GM21381 (cell line): ENCODE data around the gene CPNE5.
"Not testable (repeated sequence)": the region's sequence is repeated elsewhere in the genome, so short reads cannot be mapped to it uniquely, and the experiment has no call there.

ENCODE experiments used
- ATAC-seq: cut with Tn5 transposase; IDR thresholded peaks from one replicate; pipeline ENCODE4 v1.9.1; 2021; ENCODE audit warnings: mild to moderate bottlenecking, moderate library complexity; ENCODE audit not compliant: unreplicated experiment

Gene CPNE5

DNA sequence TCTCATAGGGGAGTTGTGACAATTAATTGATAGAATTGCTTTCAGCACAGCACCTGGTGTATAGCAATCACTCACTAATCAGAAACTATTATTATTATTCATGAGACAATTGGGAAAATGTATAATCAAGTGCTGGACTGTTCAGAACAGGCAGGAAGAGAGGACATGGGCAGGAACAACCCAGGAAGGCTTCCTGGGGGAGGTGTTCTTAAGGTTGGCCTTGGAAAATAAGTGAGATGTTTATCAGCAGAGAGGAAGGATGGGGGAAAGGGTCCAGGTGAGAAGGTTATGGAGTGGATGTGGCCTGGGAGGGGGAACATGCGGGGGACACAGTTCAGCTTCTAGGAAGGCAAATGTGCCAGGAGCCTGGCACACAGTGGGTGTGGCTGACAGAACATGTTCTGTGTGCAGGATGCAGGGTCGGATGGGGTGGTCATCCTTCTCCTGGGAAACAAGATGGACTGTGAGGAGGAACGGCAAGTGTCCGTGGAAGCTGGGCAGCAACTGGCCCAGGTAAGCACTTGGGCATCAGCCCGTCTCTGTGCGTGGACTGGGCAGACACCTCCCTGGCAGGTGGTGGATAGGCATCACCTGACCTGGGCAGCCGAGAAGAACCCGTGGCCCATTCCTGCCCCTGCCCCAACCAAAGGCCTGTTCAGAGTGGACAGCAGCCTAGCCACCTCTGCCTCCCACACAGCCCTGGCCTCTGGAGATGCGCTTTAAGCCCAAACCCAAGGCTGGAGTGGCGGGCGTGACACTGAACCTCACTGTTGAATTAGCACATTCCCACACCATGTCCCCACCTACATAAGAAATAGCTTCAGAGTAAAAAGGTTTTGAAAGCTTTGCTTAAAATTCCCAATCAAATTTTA lies 110.7 kb downstream of the CPNE5 start:
- ATAC-seq = no peak

DNA sequence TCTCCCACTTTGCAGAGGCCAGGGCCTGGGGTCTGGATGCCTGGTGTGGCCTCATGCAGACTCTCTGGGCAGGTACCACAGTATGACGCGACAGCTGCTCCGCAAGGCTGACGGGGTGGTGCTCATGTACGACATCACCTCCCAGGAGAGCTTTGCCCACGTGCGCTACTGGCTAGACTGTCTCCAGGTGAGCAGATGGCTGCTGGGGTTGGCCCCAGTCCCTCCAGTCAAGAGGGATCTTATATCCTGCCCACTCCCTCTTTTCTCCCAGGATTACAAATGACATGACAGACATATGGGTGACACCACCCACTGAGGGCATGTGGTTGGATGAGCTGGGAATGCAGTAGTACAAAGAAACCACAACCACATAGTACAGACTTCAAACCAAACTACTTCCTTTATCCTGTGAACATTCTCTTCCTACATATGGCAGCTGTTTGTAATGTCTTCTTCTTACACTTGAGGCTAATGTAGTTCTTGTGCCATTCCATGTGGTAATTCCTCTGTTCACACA lies 111.7 kb downstream of the CPNE5 start:
- ATAC-seq = no peak

DNA sequence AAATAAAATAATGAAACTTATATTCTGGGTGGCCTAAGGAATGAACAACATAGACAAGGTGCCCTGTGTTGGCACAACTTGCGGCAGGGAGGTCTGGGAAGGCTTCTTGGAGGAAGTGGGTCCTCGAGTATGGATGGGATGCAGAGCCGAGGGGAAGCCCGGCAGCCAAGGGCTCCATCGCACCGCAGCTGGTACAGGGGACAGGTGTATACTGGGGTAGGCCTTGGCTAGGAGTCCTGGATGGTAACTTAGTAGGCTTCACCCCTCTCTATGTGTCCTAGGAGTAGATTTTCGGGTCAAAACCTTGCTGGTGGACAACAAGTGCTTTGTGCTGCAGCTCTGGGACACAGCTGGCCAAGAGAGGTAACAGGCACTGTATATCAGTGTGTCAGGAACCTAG lies 113.7 kb downstream of the CPNE5 start:
- no peak for ATAC-seq

DNA sequence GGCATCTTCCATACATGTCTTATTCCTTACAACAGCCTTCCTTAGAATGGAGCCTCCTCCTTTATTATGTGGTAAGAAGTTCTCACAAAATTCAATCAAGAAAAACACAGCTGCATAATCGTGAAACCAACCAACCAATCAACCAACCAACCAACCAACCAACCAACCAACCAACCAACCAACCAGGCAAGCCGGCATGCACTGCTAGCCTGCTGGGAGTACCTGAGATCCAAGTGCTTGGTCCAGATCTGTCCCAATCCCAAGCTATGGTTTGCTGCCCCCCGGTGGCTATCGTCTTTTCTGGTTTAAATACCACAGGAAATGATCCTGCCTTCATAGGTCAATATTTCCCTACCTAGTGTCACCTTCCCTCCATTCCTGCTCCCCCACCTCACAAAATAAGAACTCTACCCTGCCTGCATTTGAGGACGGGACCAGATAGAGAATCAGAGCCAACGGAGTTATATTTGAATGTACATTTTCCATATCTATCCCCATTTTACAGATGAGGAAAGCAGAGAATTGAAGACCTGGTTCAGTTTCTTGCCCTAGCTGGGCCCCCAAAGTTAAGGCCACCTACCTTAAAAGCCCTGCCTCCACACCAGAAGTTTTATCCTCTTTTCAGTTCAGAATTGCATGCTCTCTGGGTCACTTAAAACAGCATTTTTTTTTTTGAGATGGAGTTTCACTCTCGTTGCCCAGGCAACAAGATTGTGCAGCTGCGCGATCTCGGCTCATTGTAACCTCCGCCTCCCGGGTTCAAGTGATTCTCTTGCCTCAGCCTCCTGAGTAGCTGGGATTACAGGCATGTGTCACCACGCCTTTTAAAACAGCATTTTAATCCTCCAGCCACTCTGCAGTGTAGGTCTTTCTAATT lies 114.5 kb downstream of the CPNE5 start:
- ATAC-seq = no peak

DNA sequence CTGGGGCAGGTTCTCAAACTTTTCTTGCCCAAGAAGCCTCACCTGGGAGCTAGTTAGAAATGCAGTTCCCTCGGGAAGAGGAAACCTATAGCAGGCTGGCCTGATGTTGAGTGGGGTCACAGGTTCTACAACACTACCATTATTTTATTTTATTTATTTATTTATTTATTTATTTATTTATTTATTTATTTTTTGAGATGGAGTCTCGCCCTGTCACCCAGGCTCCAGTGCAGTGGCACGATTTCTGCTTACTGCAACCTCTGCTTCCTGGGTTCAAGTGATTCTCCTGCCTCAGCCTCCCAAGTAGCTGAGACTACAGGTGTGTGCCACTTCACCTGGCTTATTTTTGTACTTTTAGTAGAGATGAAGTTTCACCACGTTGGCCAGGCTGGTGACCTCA lies 115.3 kb downstream of the CPNE5 start:
- ATAC-seq = not testable (repeated sequence)

DNA sequence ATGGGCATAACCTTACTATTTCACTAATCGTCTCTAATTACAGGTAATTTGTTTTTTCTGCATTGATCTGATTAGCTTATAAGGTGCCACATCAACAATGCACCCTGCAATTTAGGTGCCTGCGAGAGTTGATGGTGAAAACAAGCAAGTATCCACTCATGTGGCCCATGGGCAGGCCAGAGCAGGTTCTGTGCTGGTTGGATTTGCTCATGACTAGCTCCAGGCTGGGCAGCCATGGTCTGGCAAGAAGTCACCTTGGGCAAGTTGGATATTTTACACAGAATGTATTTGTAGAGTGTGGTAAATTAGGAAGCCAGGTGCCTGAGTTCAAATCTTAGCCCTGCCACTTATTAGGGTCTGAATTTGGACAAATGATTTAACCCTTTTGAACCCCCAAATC lies 116.4 kb downstream of the CPNE5 start:
- no peak for ATAC-seq

DNA sequence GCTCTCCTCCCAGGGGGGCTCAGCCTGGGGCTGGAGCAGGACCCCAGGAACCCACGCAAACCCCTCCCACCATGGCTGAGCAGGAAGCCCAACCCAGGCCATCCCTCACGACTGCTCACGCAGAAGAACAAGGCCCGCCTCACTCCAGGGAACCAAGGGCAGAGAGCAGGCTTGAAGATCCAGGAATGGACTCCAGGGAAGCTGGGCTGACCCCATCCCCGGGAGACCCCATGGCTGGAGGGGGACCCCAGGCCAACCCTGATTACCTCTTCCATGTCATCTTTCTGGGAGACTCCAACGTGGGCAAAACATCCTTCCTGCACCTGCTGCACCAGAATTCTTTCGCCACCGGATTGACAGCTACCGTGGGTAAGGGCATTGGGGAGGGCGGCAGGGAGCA lies 116.9 kb downstream of the CPNE5 start:
- no peak for ATAC-seq

DNA sequence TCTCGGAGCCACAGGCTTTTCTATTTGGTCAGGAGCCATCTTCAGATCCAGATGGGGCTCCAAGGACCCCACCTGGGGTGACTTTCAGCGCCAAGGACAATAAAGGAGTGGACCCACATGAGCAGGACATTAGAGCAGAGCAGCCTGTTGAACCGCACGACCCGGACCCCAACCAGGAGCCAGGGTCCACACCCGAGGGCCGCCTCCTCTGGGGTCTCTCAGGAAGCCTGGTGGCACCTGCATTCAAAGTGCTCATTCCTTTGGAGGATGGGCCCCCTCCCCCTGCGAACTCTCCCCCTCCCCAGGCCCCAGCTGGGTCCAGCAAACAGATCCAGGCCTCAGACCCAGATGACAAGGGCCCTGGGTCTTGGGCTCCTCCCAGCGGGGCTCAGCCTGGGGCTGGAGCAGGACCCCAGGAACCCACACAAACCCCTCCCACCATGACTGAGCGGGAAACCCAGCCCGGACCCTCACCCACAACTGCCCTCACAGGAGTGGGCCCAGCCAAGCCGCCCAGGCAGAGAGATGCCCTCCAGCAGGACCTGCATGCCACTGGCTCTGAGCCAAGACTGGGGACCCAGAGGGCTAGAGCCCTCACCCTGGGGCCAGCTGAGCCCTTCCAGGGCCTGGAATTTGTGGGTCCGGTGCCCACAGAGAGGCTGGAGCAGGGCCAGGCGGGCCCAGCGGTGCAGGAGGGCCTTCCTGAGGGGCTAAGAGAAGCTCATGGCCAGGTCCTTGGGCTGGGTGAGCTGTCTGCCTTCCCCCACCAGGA lies 117.7 kb downstream of the CPNE5 start:
- no peak for ATAC-seq

DNA sequence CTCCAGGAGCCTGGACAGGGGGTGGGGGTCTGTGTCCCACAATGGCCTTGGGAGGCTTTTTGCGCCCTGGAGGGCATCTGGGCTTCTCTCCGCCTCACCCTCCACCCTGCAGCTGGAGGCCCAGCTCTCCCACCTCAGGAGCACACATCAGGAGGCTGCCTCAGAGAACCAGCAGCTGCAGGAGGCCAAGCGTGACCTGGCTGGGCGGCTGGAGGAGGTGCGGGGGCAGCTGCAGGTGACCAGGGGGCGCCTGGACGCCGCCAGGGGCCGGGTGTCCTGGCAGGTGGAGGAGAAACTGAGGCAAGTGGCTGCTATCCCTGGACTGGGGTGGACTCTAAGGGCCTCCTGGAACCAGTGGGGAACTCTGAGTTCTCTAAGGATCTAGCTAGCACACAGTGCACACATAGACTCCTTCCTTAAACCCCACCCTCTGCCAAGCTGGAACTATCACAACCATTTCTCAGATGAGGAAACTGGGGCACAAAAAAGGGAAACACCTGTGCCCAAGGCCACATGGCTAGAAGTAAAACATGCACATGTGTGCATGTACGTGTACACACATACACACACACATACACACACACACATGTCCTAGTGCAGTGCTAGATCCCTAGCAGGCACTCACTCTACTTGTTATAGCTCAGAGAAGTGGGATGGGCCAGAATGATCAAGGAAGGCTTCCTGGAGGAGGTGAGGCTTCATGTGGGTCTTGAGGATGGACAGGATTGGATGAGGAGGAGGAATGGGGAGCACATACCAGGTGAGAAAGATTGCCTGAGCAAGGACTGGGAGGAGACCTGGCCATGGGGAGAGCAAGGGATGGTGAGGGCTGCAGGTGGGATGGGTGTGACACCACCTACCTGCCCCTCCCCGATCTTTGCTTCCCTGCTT lies 118.7 kb downstream of the CPNE5 start:
- no peak for ATAC-seq

DNA sequence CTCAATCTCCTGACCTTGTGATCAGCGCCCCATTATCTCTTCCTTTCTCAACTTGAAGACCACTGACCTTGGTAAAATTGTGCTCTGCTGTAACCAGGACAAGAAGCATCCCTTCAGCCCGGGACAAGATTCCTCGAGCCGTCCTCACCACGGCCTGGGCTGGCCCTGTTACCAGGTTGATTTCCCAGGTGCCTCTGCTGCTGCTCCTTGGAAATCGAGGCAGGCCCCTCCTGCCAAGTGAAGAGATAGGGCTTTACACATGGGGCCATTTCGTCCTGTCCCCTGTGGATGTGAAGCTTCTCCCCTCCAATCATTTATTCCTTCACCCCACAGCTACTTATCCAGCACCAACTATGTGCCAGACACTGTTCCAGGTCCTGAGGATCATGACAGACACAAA lies 120.1 kb downstream of the CPNE5 start:
- ATAC-seq = no peak

DNA sequence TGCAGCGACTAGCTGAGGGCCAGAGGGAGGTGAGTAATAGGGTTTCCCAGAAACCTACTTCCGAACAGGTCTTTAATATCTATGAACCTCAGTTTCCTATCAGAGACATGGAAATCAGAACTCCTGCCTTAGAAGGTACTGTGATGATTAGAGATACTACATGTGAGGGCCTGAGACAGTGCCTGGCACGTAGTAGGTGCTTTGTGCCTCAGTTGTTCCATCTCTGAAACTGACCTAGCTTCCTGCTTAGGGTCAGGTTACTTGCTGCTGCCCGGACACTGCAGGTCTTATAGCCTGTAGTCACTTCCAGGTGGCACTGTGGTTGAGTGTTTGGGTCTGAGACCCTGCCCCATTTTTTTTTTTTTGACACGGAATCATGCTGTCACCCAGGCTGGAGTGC lies 120.7 kb downstream of the CPNE5 start:
- ATAC-seq = no peak

DNA sequence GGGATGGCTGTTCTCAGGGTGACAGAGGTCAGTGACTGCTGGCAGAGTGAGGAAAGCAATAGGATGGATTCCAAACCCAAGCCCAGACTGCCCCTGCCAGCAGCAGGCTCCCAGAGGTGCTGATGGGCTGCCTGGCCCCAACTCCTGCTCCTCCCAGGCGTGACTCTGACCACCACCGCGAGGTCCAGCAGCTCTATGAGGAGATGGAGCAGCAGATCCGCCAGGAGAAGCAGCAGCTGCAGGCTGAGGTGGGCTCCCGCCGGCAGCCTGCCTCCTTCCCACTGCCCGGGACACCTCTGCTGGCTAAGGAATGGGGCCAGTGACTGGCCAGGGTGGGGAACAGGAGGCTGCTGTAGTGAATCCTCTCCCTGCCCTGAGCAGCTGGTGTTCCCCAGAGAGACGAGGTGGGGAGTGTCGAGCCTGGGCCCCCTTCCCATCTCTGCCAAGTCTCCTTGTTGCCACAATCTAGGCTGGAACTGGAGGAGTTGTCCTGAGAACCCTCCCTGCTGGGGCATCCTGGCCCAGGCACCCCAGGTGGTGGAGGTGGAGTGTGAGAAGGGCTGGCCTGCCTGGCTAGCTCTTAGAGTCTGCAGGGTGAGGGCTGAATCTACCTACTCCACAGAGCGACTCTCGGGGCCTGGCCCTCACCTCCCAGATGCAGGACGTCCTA lies 121.2 kb downstream of the CPNE5 start:
- ATAC-seq = no peak

DNA sequence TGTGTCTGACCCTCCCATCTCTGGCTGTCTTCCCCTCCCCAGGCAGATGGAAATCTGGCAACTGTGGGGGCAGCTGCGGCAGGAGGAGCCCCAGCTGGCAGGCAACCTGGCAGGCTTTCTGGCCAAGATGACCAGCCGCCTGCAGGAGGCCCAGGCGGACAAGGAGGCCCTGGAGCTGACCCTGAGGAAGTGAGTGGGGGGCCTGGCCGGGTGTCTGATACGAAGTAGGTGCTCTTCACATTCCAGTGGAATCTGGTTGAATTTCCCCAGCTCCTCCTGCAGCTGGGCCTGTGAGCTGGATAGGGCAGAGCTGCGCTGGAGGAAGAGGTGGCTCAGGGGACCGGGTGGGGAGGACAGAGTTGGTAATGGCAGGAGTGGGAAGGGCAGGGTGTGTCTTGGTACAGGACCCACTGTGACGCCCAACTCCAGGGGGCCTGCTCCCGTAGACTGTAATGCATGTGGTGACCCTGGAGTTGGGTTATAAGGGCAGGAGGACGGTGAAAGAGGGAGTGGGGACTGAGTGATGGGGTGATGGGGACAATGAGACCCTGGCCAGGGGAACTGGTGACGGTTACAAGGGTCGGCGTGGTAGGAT lies 121.9 kb downstream of the CPNE5 start:
- ATAC-seq = no peak

DNA sequence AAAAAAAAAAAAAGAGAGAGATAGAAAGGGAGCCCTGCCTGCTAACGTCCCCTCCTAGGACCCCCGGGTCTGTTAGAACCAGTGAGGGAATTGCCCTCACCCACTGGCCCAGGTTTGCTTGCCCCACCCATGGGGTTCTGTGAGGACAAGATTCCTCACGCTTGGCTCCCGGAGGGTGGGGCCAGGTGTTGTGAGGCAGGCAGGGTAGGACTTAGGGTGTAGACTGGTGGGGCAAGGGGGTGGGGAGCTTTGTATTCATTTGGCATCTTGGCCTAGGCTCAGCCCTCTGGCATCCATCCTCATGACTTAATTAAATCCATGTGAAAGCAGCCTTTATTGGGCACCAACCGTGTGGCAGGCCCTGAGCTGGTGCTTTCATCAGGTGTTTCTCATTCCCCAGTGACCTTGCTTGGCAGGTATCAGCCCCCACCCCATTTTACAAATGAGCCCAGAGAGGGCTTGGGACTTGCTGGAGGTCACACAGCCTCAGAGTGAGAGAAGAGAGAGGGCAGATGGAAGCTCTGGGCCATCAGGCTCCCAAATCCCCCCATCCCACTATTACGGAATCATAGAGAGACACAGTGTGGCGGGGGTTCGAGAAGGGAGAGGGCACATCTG lies 122.7 kb downstream of the CPNE5 start:
- no peak for ATAC-seq

DNA sequence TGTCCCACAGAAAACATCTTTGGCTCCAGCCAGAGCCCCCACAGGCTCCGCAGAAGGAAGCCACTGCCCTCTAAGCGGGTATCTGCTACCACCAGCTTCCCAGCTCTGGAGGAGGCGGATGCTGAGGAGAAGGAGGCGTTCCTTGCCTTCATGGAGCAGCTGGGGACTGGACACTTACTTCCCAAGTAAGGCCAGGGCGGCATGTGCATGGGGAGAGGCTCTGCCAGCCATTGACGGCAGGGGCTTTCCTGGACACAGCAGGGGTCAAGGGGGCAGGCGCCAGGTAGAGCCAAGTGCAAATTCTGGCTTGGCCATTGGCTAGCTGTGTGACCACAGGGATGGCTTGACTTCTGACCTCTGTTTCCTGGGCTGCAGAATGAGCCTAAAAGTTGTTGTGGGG lies 123.8 kb downstream of the CPNE5 start:
- ATAC-seq = no peak

DNA sequence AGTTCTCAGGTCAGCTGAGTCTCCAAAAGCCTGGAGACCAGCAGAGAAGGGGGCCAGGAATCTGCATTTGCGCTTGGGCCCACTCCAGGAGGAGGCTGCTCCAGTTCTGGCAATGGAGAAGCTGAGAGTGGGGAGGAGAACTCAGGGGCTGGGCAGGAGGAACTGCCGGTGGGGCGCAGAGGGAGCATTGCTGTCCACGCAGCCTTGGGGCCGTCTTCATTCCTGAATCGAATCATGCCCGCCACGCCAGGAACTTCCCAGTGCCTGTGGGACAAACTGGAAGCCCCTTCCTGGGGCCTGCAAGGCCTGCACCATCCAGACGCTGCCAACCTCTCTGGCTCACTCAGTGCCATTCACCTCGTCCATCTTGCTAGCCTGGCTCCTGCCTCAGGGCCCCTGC lies 124.7 kb downstream of the CPNE5 start:
- ATAC-seq = no peak

DNA sequence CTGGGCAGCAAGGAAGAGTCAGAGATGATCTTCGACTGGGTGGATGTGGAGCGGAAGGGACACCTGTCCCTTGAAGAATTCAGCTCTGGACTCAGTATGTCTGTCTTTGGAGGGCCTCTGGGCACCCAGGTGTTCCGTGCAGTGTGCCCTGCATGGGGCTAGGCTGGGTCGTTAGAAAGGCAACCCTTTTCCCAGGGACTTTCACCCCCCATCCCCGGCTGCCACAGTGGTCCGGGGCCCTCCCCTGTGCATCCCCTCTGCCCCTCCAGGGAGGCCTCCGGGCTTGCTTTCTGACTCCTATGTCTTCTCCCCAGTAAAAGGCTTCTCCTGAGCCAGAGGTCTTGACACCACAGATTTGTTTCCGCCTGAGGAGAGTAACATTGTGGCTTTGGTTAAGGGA lies 125.4 kb downstream of the CPNE5 start:
- ATAC-seq = no peak

DNA sequence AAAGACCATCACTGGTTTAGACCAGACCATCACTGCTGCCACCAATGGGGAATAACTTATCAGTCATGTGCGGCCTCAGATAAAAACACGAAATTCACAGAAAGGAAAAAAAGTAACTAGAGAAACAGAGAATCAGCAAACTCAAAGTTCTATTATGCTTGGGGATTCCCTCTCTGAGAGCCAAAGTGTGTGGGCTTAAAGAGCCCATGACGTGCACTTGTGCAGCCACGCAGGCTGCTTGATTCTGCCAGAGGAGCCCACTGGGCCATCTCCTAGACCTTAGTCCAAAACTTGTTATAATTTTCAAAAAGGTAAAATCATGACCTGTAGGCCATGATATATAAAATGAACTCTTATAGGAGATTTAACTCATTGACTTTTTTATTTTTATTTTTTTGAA lies 126.4 kb downstream of the CPNE5 start:
- no peak for ATAC-seq

DNA sequence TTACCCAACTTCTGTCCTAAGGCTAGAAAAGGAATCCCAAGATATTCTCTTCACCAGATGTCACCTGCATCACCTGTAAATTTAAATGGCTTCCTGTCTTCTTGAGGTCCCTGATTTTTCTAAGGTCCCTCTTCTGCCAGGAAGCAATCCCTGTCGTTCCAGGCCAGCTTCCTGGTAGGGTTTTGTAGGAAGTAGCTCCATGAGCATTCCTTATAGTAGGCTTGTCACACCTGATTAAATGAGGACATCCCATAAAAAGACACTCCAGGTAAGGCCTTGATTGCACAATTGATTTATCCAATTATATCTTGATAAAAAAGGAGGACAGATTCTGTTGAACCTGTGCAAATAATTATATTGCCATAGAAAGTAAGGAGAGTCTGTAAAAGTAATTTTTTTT lies 132.9 kb downstream of the CPNE5 start:
- no peak for ATAC-seq
